ENCODE data around the gene PRICKLE1.

Gene PRICKLE1

DNA sequence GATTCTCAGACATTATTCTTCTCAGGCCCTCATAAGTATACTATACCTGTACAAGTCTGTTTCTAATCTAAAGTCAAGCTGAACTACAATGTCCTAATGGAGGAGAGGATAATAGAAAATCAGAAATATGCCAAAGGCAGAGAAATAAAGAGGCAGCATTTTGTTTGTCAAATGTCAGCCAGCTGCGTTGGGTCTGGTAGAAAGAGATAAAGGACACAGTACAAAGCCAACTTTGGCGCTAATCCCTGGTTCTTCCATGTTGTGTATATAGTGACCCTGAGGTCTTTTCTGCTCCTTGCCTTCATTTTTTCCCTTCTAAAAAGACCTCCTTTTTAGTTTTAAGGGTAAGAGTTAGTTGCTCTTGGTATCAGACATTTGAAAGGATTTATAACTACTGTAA is 103.1 kb downstream of the PRICKLE1 start:
- no peak for DNase-seq

DNA sequence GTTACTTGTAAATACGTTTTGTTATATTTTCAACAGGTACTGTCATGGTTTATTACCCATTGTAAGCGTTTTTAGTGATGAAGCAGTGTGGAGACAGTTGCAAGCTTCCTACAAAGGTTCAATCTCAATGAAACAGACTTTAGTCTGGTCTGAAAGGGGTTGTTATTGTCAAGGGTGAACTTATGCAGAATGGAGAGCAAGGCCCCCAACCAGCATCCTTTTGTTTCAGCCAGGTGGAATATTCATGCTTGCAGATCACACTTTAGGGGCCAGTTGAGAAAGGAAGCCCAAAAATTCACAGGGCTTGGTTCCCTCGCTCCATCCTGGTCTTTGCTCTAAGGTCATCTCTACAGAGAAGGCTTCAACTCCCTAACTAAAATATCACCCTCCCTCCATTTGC is 103.7 kb downstream of the PRICKLE1 start:
- no peak for DNase-seq

DNA sequence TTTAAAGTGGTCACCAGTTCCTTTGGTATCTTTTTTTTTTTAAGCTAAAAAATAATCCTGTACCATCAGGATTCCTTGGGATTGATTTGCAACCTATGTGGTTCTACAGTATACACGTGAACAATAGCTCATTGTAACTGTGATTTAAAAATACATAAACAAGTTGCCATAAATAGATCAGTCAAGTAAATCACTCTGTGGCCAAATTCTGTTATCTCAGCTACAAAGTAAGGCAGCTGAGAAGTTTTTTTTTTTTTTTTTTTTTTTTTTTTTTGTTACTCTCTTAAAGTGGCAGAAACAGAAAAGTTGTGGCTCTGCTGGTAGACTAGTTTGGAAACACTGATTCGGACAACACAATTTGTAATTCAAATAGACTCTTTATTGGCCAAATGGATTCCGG is 104.5 kb downstream of the PRICKLE1 start:
- no peak for DNase-seq

DNA sequence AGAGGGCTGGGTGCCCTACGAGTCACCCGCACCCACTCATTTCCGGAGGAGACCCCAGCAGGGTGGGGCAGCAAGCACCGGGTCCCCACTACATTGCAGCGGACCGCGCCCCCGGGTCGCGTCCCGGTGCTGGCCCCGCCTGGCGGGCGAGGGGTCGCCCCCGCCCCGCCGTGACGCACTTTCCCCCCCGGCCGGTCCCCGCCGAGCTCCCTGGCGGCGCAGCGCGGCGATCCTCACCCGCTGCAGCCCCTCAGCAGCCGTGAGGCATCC is 106.1 kb downstream of the PRICKLE1 start:
- DNase-seq: no peak

DNA sequence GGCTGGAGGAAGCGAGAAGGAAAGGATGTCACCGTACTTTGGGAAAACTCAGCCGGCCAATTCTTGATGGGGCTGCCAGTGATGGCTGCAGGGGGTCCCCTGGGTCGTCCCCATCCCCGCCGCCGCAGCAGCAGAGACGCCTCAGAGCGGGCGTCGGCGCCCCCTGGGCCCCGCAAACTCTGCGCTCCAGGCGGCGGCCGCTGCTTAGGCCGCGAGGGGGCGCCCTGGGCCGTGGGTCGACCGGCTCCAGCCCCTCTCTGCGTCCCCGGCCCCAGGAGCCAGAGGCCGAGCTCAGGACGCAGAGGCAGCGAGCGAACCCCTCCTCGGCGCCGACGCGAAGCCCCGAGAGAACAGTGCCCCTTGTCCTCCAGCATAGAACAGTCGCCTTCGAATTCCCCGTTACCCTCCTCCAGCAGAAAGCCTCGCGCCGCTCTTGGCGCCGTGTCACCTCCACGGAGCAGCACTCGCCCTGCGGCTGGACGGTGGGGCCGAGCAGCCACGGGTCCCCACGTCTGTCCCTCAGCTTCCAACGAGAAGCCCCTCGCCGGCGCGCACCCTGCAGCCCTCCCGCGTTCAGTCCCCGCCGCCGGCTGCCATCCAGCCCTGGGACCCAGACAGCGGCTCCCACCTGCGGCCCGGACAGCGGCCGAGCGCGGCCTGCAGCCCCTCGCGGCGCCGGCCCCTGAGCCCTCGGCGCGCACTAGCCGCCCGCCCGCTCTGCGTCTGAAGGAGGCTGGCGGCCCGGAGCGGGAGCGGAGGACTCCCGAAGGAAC is 106.6 kb downstream of the PRICKLE1 start:
- DNase-seq: no peak

DNA sequence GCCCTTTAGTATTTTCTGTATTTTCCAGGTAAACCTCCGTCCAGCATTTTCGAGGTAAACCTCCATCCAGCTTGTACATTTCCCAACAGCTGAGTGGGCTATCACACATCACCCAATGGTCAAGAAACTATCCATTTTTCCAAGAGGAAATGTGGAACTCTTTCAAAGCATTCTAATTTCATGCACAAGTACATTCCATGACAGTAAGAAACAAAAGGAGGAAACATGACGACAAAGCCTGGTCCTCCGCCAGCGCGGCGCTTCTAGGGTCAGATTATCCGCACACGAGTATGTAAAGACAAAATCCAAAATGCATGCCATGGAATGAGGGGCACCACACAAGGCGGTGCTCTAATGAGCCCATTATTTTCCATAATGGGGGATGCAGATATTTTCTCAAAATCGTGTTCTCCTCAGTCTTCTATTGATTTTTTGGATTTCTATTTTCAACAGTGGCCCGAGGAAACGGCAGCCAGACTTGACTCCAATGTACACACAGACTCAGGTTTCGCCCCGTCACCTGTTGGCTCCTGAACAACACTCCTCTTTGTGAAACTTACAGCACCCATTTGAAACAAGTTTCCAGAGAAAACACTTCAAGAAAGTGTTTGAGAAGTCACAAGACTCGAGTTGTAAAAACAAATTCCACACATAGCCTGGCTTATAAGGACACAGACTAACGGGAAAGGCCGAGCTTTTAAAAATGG is 107.4 kb downstream of the PRICKLE1 start:
- no peak for DNase-seq

DNA sequence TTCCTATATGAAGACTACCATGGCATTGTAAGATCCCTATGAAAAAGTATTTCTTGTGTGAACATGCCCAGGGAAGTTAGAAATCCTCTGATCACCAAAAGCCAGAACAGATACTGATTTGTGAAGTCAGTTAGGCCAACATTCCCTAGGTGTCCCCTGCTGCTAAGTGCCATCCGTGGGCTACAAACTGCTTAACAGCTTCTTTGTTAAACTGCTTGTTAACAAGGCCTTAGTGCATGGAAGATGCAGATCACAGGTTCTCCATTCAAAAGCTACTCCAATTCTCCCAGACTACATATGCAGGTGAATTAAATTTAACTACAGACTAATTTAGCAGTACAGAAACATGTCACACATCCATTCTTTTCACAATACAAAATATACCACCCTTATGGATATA is 108.2 kb downstream of the PRICKLE1 start:
- no peak for DNase-seq

DNA sequence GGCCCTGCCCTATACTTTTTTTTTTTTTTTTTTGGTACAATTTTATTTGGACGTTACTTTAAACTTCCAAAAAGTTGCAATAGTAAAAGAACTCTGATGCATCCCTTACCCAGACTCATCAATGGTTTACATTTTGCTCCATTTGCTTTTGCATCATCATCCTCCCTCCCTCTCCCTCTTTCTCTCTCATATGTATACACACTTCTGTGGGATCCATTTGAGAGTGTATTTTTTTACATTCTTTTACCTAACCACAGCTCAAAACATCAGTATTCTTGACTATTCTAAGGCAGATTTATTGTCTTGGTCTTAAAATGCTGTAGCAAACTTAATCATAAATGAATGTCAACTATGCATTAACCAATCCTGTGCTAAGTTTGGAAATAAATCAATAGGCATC is 111.6 kb downstream of the PRICKLE1 start:
- DNase-seq: no peak

DNA sequence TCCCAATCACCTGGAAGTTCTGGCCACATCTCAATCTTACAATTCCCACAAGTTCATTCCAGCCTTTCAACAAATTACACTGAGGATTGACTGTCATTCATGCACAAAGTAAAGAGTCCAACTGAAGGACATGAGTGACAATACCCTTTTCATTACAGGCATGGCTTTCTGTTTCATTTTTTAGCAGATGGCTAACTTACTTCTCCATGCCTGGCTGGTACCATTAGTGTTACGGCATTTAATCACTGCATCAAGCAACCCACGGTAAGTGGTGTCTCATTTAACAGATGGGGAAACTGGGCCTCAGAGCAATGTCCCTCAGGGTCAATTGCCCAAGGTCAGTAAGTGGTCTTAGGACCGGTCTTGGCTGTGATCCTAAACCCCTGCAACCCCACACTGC is 114.4 kb downstream of the PRICKLE1 start:
- DNase-seq: no peak

DNA sequence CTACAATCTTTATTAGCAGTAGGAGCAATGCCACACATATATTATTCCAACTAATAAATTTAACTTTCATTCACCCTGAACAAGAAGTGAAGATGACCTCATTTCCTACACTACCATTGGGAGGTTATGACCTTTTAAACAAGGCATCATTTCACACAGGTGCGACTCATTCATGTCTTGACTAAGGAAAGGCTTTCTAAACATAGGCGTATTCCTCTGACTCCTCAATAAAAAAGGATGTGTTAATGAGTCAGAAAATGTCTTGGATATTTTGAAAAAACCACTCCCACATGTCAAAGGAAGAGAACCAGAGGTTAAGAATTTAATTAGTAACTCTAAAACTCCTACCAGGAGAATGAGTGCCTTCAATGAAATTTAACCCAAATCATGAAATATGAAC is 115.2 kb downstream of the PRICKLE1 start:
- no peak for DNase-seq

DNA sequence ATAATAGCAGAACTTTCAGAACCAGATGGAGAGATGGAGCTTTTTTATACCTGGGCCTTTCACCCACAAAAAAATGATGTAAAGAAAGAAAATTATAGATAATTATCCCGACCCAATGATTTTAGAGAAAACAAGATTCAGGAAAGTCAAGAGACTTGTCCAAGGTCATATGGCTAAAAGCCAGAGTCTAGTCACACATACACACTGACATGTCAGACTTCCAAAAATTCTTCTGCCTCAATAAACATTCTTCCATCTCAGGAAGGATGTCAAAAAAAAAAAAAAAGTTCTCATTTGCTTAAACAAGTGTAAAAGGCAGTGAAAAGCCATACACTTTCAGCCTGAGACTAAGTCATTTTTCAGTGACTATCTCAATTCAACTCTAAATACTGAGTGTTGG is 116.0 kb downstream of the PRICKLE1 start:
- no peak for DNase-seq

DNA sequence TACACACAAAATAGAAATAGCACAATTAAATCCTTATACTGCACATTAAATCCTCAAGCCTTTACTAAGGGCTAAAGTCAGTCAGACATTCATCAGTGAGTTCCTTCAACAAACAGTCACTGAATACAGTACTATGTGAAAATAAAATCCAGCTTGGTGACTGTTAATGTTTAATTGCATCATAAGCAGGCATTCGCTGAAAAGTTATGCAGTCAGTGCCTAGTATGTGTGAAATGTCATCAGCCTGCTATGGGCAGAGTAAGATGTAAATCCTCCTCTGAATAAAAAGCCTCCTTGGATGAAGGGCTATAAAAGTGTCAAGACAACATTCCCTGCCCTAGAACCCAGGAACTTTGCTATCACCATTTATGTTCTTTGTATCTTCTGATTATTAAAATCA is 116.4 kb downstream of the PRICKLE1 start:
- DNase-seq: no peak

DNA sequence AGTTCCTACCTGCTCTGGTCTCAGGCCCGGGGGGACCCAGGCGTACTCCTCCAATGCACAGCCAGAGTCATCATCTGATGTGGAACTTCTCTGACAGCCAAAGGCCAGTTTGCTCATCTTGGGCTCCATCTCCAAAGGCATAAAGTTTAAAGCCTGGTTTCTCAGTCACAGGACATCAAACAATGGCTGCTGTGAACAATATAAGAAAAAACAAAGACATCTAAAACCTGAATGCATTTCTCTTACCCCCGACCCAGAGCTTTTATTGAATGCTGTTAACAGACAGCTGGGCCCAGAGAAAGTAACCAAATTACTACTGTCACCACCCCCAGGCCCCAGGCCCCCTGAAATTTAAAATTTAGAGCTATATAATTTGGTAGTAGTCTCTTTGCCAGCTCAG is 117.2 kb downstream of the PRICKLE1 start:
- DNase-seq: no peak

DNA sequence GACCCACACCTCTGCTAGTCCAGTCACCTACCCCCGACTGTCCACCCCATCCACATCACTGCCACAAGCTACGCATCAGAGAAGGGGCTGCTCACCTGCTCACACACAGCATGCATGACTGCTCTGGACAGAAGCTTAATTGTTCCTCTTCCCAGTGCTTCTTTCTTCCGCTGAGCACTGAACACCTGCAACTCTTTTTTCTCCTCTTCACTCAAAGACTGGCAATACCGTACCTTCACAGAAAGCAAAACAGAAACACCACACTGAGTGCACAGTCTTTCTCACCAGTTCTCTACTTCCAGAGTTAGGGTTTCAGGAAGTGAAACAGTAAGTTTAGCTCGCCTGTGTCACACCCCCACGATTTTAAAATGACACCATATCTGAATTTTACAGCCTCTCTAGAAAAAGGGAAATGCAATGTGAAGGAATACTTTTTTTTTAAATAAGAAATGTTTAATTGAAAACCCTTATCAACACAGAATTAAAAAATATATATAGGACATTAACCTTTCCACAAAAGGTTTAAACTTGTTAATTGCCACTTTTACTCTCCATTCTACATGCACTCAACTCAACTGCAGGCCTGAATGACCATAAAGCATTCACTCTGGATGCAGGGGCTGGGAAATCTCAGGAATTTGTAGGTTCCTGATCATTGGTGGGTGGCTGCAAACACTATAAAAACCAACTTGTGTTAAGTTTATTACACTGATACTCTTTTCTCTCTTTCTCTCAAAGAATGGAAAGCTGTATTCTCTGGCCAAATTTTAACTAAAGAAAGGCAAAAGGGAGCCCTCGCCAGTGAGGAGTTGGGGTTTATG is 120.0 kb downstream of the PRICKLE1 start:
- DNase-seq: no peak

DNA sequence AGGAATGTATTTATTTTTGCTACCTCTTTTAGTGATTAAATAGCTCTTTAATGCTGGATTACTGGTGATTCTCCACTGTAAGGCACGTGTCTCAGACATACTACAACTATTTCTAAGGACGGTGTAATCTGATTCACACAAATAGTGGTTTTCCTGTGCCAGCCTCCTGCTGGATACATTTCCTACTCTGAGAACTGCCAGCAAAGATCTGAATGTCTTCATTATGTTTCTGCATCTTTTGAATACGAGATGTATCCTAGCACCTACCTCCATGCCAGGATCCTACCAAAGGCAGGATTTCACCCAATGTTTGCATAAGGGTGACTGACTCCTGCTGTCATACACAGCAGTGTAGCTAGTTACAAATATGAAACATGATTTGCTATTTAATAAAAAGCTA is 120.6 kb downstream of the PRICKLE1 start:
- DNase-seq: no peak

DNA sequence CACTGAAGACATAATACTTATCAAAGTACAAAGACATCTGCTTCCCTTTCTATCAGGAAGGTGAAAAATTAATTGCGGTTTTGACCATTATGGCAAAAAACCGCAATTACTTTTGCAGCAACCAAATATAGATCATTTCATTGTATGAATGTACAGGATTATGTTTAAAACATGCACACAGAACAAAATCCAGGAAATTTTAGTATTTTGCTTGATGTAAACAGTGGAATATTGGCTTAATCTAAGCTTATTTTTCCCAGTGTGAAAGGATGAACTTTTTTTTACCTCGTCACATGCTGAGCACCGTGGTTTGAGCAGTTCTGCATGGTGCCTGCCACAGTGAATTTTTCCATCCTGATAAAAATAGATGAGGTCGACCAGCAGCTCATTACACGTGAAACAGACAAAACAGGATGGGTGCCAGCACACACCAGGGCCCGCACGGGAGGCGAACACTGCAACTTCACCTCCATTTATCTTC is 121.2 kb downstream of the PRICKLE1 start:
- DNase-seq: no peak

DNA sequence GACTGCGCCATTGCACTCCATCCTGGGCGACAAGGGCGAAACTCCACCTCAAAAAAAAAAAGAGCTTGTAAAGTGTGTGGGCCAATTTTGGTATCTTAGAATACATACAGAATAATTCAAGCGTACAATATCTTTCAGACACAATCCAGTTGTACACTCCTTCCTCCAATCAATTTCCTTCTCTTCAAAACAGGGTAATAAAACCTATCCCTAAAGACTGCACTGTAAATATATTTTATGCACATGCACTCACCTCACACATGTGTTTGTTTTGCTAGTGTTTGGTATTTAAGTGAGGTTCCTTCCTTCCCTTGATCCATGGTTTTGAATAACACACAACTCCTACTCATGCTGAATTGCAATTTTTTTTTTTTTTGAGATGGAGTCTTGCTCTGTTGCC is 125.9 kb downstream of the PRICKLE1 start:
- no peak for DNase-seq

DNA sequence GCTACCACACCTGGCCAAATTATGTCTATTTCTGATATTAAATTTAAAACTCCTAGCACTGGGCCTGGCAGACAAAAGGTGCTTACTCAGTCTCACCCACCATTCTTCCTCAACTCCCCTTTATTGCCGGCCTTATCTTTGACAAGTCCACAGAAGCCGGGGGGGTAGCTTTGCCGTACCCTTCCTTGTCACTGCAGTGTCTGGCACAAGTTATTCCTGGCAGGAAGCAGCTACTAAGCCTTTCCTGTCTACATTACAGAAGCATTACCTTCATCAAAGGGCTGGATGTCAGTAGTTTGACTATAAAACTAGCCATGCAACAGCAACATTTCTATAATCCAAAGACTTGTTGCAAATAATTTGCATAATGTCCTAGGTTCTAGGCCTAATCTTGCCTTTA is 127.1 kb downstream of the PRICKLE1 start:
- no peak for DNase-seq

DNA sequence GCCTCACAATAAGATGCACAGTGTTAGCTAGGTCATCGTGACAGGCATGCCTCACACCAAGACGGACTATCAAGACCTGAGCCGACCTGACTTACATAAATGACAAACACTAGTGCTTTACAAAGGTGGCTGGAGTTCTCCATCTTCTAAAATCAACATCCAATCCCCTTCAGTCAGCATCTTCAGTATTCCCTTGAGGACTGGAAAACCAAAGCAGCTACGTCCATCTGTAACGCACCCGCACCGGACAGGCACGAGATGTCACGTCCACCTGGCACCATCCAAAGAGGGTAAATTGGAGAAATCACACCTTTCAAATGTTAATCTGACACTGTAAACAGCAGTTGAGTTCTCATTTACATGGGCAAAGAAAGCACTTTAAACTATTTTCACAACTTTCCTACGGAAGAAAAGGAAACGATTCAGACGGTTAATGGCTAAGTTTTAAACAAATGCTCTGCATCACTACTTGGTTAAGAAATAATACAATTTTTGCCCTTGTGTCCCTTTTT is 130.2 kb downstream of the PRICKLE1 start:
- DNase-seq: no peak

DNA sequence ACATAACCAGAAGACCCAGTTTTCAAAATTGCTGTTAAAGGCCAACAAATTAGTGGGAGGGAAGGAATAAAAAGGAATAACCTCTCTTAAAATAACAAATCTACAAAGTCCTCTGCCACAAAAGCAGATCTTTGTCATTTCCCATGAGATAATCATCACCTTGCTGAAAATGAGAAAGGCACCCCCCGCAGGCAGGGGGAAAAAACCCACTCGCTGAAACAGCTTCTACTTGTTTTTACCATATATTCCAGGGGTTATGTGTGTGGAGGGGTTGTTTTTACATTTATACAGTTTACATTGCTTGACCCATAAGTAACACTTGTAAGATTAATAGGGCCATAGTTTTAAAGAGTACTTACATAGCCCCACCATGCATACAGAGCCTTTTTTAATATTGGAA is 131.0 kb downstream of the PRICKLE1 start:
- no peak for DNase-seq

DNA sequence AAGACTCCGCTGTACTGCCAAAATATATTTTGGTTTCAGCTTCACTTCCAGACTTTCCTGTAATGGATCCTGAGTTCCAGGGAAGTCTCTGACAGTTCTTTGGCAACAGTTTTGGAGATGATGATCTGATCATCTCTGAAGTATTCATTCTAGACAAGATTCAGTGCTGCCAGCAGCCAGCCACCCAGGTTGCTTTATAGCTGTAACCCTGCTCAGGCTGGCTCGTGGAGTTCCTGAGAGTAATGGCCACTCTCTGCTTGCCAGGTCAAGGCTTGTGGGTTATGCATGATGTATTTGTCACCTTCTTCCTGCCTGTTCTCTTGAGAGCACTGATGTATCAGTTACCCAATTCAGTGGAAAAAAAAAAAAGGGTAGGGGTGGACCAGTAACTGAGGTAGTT is 139.3 kb downstream of the PRICKLE1 start:
- no peak for DNase-seq

DNA sequence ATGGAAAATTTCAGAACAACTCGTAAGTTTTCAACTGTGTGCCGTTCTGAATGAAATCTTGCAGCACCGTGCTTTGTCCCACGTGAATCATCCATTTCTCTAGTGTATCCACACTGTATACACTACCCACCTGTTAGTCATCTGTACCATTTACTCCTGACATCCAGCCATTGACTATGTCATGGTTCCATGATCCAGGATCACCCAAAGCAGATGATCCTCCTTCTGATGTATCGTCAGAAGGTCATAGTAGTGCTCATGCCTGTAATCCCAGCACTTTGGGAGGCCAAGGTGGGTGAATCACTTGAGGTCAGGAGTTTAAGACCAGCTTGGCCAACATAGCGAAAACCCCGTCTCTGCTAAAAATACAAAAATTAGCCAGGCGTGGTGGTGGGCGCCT is 140.7 kb downstream of the PRICKLE1 start:
- DNase-seq: no peak

DNA sequence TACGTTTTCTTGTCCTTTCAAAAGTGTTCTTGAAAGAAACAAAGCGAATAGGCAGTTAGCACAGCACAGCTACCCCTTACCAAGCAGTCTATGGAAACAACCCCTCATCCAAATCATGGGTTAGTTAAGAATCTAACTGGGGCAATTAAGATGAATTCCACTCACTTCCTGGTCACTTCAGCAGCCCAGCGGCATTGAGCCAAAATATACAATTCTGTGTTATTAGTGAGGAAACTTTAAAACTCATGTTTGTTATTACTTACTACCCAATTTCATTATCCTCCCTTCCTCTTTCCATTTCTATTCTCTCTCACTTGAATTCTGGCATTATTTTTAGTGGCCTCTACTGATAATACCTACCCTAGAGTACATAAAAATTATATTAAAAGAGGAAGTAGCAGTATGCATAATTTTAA is 142.2 kb downstream of the PRICKLE1 start:
- no peak for DNase-seq

DNA sequence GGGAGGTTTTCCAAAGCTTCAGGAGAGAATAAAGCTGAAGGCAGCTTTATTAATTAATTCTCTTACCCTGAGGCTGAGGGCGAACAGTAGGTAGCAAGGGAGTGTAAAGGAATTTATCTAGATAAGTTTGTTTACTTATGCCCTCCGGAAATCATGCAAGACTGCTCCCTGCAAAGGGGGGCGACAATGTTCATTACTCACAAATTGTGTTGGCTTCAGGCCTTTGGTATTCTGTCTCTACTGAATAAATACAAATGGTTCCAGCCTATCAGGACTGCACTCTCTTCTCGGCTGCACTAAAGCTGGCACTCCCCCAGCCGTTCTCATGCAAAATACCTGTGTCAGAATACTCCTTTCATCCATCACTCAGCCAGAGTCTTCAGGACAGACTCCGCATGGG is 142.8 kb downstream of the PRICKLE1 start:
- no peak for DNase-seq

Measured in NCI-H524 treated with DMSO at 0.1 percent for 48 hours (cell line).